Common myeloid progenitor, CD34-positive (primary cell): ENCODE results near the gene AUH.

Experiments
- CTCF ChIA-PET: fragments of 350-600 bp; sonication (Branson Sonifier 250); formaldehyde crosslinking; loops from one replicate; lab custom pipeline; 2021; ENCODE audit warnings: antibody characterized with exemption; lab: Charles Lee
- POLR2A ChIA-PET: fragments of 350-600 bp; sonication (Branson Sonifier 250); formaldehyde crosslinking; loops from one replicate; lab custom pipeline; 2021; ENCODE audit warnings: antibody characterized with exemption; lab: Charles Lee
- DNase-seq, 3 donors: peaks; one replicate each; pipeline versions ENCODE4 v3.0.0 to v3.0.0-alpha.2; 2013
- H3K27ac ChIP-seq, 2 experiments: 1 replicate in 1 of 2; 2 replicates in 1 of 2; pipeline ENCODE4 v1.7.0; 2013; ENCODE audit warnings: inconsistent platforms in 2 of 2, low read length in 2 of 2, mild to moderate bottlenecking in 2 of 2, low read depth in 1 of 2, moderate library complexity in 1 of 2; ENCODE audit not compliant: severe bottlenecking in 2 of 2, insufficient read depth in 1 of 2, poor library complexity in 1 of 2
- H3K27me3 ChIP-seq, 5 experiments: replicated peaks in 2 of 5; 1 replicate in 3 of 5; 2 replicates in 2 of 5; pipeline versions ENCODE4 v1.6.1 to v1.7.0; 2013; ENCODE audit warnings: low read length in 4 of 5, mild to moderate bottlenecking in 2 of 5, moderate library complexity in 2 of 5, inconsistent platforms in 1 of 5; ENCODE audit not compliant: insufficient read depth in 5 of 5, control insufficient read depth in 4 of 5
- H3K36me3 ChIP-seq, 4 experiments: 1 replicate in 2 of 4; 2 replicates in 2 of 4; pipeline versions ENCODE4 v1.6.1 to v1.7.0; 2013; ENCODE audit warnings: low read length in 3 of 4, control low read depth in 1 of 4, mild to moderate bottlenecking in 1 of 4; ENCODE audit not compliant: control insufficient read depth in 4 of 4, insufficient read depth in 4 of 4
- H3K4me1 ChIP-seq, 4 experiments: 1 replicate in 3 of 4; 2 replicates in 1 of 4; pipeline versions ENCODE4 v1.6.1 to v1.7.1; 2013; ENCODE audit warnings: low read length in 3 of 4, mild to moderate bottlenecking in 3 of 4, control low read depth in 1 of 4, inconsistent platforms in 1 of 4, moderate library complexity in 1 of 4; ENCODE audit not compliant: control insufficient read depth in 4 of 4, insufficient read depth in 4 of 4; ENCODE audit errors: control extremely low read depth in 1 of 4
- H3K4me3 ChIP-seq, 7 experiments: 1 replicate in 4 of 7; 2 replicates in 3 of 7; pipeline versions ENCODE4 v1.5.1 to v1.7.0; 2013; ENCODE audit warnings: mild to moderate bottlenecking in 7 of 7, low read length in 6 of 7, moderate library complexity in 6 of 7, inconsistent platforms in 2 of 7, low read depth in 2 of 7, control low read depth in 1 of 7; ENCODE audit not compliant: insufficient read depth in 4 of 7, control insufficient read depth in 1 of 7; ENCODE audit errors: extremely low read depth in 1 of 7
- H3K9me3 ChIP-seq, 5 experiments: 1 replicate in 4 of 5; 2 replicates in 1 of 5; pipeline versions ENCODE4 v1.6.1 to v1.7.1; 2013; ENCODE audit warnings: low read length in 4 of 5, mild to moderate bottlenecking in 2 of 5, inconsistent platforms in 1 of 5, low read depth in 1 of 5, moderate library complexity in 1 of 5; ENCODE audit not compliant: control insufficient read depth in 4 of 5, insufficient read depth in 2 of 5; ENCODE audit errors: control extremely low read depth in 1 of 5
- WGBS: methylation state at CpG from one replicate; pipeline ENCODE4 v1.1.5; 2013; ENCODE audit not compliant: insufficient coverage; 5-methylcytosine and 5-hydroxymethylcytosine counted together

The AUH gene

DNA sequence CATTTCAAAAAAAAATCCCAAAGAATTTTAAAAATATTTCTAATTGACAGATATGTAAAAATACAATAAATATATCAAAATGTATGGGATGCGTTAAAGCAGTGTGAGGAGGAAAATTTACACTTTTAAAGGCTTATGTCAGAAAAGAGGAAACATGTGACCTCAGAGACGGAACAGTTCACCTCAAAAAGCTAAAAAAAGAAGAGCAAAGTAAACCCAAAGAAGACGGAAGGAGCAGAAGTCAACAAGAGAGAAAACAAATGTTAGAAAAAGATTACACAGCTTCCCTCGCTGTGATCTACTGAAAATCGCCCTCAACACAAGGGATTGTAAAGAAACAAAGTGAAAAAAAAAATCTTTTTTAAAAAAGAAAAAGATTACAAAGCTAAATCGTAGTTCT is 186.9 kb downstream of the AUH start:
- ChIA-PET POLR2A (interaction anchor here (0.6 to 0.8 kb wide), 2 partner anchors 18 to 80 kb away, joined by 3 read pairs; no protein-coding TSS in a partner anchor), CTCF (interaction anchor here (1.0 to 1.7 kb wide), 4 partner anchors 9 to 86 kb away, joined by 3 to 5 read pairs (median 4); no protein-coding TSS in a partner anchor)
- WGBS, result 0% methylated on average over 2 of the region's 6 CpGs
- peak overlapping the region in 1 of 2 experiments; percentile 30 for H3K27ac ChIP-seq
- H3K4me1 ChIP-seq, result peaks cover 14 to 25% (median 22%) of the 10 kb centered on the region in 4 experiments
- H3K36me3 ChIP-seq, result no peaks in the 10 kb centered on the region
- DNase-seq, result peak in 2 of 3 donors; percentile 65 to 74
- H3K4me3 ChIP-seq, result no peak overlapping the region
- H3K27me3 ChIP-seq, result no peaks in the 10 kb centered on the region
- peaks cover 0 to 14% (median 4%) of the 10 kb centered on the region in 5 experiments for H3K9me3 ChIP-seq

DNA sequence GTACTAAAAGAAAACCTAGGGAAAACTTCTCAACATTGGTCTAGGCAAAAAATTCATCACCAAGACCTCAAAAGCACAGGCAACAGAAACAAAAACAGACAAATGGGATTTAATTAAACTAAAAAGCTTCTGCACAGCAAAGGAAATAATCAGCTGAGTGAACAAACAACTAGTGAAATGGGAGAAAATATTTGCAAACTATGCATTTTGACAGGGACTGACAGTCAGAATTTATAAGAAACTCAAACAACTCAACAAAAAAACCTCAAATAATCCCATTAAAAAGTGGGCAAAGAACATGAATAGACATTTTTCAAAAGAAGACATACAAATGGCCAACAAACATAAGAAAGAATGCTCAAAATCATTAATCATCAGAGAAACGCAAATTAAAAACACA is 189.4 kb downstream of the AUH start:
- Histone ChIP-seq H3K9me3 (peaks cover 0 to 15% (median 4%) of the 10 kb centered on the region in 5 experiments), H3K27ac (no peak overlapping the region), H3K36me3 (no peaks in the 10 kb centered on the region), H3K4me3 (no peak overlapping the region), H3K27me3 (no peaks in the 10 kb centered on the region), H3K4me1 (peaks cover 9 to 12% (median 11%) of the 10 kb centered on the region in 4 experiments)
- no peak for DNase-seq
- ChIA-PET POLR2A (no interaction called here), CTCF (no interaction called here)
- WGBS, result no CpG with 5 or more reads among the region's 1 CpG

DNA sequence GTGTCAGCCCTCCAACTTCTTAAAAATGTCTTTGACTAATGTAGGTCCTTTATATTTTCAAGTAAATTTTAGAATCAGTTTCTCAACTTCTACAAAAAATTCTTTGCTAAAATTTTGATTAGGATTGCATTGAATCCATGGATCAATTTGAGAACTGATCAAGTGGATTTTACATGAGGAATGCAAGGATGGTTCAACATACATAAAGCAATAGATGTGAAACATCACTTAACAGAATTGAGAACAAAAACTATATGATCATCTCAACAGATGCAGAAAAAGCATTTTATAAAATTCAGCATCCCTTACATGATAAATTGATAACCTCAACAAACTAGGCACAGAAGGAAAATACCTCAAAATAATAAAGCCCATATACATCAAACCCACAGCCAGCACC is 190.8 kb downstream of the AUH start:
- Histone ChIP-seq H3K4me1 (peaks cover 10 to 17% (median 10%) of the 10 kb centered on the region in 4 experiments), H3K27ac (no peak overlapping the region), H3K27me3 (no peaks in the 10 kb centered on the region), H3K36me3 (no peaks in the 10 kb centered on the region), H3K4me3 (no peak overlapping the region), H3K9me3 (peaks cover 0 to 15% (median 4%) of the 10 kb centered on the region in 5 experiments)
- ChIA-PET POLR2A (no interaction called here), CTCF (no interaction called here)
- peak in 1 of 3 donors; percentile 31 for DNase-seq

DNA sequence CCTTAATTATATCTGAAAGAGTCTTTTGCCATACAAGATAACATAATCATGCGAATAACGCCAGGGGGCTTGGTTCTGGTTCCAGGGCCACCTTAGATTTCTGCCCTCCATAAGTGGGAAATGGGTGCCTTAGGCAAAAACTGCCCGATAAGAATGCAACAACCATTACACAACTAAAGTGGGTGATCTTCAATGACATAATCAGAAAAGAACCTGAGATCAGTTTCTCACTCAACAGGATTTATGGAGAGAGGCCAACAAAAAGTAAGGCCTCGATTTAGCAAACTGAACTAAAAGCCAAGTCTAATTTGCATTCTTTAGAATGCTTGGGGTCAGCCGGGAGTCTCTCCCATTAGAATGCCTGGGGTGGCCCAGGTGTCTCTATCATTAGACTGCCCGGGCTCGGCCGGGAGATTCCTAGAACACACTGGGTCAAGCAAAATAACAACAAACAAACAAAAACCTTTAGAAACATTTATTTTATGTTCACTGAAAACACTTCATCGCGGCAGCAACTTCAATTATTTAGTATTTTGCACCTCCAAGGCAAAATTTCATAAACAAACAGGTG is 194.8 kb downstream of the AUH start:
- Histone ChIP-seq H3K4me1 (peaks cover 17 to 46% (median 42%) of the 10 kb centered on the region in 4 experiments), H3K36me3 (no peaks in the 10 kb centered on the region), H3K9me3 (peaks cover 0 to 15% (median 4%) of the 10 kb centered on the region in 5 experiments), H3K27me3 (no peaks in the 10 kb centered on the region), H3K4me3 (no peak overlapping the region), H3K27ac (no peak overlapping the region)
- POLR2A ChIA-PET, result no interaction called here
- CTCF ChIA-PET, result interaction anchor here (2.9 kb wide), 1 partner anchor 26 kb away, joined by 17 read pairs; no protein-coding TSS in a partner anchor
- 96% methylated on average over 7 of the region's 10 CpGs for WGBS
- DNase-seq, result no peak

DNA sequence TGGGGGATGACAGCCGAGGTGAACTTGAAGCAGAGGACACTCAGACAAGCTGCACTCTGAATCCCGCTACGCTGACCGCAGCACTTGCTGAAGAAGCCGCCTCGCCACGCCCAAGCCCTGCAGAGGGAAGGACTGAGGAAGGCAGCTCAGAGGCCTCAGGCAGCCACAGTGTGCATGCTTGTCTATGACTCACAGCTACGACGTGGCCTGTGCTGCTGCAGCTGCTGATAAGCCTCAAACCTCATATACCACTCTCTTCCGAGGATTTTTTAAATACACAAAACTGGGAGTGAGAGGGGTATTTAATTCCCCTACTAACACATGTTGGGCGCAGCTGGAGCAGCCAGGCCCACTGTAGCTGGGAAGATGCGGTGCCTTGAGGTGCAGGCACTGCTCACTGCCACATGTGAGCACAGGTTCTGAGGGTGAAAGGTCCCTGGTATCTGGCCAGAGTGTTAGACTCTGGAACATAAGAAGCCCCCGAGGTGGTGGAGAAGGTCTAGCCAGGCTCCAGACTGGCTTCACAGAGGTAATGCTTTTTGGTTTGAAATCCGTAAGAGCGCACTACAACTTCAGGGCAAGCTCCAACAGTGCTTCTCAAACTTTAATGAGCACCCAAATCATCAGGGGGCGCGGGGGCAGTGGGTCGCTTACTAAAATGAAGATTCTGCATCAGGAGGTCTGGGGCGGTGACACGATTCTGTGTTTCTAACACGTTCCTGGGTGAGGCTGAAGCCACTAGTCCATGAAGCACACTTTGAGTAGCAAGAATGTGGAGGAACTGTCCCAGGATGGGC is 196.8 kb downstream of the AUH start:
- peak overlapping the region in 1 of 2 experiments; percentile 28 for H3K27ac ChIP-seq
- DNase-seq, result peak; percentile 96 to 99 (median 98)
- H3K27me3 ChIP-seq, result no peaks in the 10 kb centered on the region
- CTCF ChIA-PET, result interaction anchor here (0.7 to 3.7 kb wide), 13 partner anchors 9 to 256 kb away, joined by 3 to 22 read pairs (median 4); no protein-coding TSS in a partner anchor
- POLR2A ChIA-PET, result interaction anchor here (0.6 to 2.3 kb wide), 9 partner anchors 11 to 259 kb away, joined by 3 to 18 read pairs (median 4); partner anchors contain the start of gene NFIL3
- 45% methylated on average over 19 of the region's 21 CpGs for WGBS
- H3K36me3 ChIP-seq, result no peaks in the 10 kb centered on the region
- peak overlapping the region in 1 of 7 experiments; percentile 25 for H3K4me3 ChIP-seq
- peaks cover 17 to 56% (median 47%) of the 10 kb centered on the region in 4 experiments for H3K4me1 ChIP-seq
- peaks cover 0 to 2% (median 0%) of the 10 kb centered on the region in 5 experiments for H3K9me3 ChIP-seq
